Measurements from ENCODE around the gene BCCIP.

Gene BCCIP

DNA sequence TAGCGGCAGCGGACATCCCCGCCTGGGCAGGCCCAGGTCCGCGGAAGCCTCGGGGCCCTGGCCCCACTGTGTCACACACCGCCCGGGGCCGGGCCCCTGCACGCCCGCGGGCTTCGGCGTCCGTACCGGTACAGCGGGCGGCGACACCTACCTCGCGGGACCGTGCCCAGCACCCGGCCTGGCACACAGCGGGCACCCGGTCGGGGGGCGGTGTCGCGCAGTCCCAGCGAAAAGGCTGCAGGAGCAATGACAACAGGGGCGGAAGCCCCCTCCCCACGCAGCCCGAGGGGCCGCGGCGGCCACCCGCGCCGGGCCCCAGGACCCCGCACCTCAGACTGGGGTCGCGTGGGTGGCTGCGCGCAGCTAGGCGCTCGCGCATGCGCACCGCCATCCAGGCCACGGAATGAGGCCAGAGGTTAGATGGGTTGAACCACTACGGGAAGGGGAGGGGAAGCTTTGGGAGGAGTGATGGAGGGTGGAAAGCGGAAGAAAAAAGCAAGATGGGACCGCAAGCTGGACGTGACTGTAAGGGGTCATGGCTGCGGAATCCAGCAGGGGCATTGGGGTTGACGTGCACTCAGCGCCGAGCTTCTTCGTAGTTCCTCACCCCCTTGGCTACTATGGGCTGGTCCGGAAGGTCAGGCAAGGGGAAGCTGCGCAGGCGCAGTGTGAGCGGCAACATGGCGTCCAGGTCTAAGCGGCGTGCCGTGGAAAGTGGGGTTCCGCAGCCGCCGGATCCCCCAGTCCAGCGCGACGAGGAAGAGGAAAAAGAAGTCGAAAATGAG lies at the start of gene BCCIP, which contains the start of gene UROS:
BCCIP (plus strand) TSS at position 669 of the 785 bp plus-strand sequence; CDS start at position 681, 12 bp downstream.
UROS (minus strand) TSS at position 381 of the 785 bp plus-strand sequence. CDS start 6,759 bp downstream, outside the sequence.
- peak; percentile 76 to 84 for DNase-seq

DNA sequence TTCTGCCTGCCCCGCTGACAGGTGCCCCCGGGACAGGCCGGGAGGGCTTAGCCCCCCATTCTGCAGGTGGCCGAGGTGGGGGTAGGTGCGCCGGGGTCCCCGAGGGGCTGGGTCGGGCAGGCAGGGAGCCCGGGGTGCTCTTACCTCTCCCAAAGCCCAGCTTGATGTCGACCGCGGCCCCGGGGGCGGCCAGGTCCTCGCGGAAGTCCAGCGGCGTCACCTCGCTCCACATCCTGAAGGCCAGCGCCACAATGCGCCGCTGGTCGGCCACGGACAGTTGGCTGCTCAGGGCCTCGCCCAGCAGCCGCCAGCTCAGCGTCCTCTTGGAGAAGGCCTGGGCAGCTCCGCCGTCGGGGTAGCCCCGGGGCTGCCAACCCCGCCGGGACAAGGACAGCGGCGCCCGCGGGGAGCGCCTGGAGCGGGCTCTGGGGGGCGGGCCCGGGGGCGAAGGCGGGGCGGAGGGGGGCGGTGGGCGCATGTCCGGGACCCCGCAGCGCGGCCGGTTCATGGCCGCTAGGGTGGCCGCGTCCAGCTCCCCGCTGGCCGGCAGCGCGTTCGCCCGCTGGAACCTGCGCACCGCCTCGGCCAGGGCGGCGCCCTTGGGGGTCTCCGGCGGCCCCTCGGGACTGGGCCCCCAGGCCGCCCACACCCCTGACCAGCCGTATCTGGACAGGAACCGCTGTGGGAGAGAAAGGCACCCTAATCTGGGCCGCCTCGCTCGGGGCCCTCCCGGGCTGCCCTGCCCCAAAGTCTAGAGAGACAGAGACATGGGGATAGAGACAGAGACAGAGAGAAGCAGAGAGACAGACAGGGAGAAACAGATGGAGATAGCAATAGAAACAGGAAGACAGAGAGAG lies 49.4 kb upstream of the BCCIP start:
- DNase-seq = no peak

DNA sequence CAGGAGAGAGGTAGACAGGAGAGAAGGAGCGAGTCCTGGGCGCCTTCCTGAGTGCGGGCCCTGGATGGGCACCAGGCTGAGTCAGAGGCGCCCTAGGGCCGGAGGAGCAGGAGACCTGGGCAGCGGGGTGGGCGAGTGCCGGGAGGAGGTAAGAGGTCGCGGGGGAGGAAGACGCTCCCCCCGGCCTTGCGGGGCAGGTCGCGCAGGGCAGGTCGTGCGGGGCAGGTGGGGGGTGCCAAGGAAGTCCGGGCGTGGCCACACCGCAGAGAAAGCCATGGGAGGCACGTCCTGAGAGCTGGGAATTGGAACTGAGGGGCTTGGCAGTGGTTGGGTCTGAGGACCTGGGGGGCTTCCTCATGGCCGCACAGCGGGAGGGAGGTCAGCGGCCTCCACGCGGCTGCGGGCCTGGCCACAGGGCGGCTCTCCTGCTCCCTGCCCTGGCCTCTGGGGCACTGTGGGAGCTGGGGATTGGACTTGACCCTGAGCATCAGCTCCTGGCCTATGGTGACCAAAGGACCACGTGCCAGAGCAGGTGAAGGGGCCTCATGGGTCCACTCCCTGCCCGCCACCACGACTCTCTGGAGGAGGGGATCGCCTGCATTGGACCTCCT lies 48.7 kb upstream of the BCCIP start:
- DNase-seq = no peak

DNA sequence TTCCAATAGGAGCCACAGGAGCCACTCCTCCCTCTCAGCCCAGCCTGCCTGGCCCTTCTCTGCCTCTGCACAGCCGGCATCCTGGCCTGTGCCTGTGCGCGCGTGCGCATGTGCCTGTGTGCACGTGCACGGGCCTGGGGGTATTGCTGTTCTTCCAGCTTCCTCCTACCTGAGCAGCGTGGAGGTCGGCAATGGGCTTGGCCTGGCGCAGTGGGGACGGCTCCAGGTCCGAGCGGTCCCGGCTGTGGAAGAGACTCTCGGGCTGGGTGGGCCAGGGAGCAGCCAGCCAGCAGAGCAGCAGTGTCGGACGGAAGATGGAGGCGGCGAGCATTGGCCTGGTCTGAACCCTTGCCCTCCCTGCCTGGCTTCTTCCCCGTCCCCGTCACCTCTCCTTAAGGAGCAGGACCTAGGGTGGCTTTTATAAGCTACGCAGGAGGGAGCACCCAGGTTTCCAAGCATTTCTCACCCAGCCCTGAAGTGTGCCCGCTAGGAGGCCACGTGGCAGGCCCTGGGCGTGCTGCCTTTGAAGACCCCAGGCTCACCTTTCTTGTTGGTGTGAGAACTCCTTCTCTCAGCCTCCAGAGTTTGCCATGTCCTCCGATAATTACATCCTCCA lies 47.7 kb upstream of the BCCIP start, which contains the start of gene MMP21:
MMP21 (minus strand) TSS at position 331 of the 616 bp plus-strand sequence; CDS start at position 331, 0 bp downstream.
- no peak for DNase-seq

DNA sequence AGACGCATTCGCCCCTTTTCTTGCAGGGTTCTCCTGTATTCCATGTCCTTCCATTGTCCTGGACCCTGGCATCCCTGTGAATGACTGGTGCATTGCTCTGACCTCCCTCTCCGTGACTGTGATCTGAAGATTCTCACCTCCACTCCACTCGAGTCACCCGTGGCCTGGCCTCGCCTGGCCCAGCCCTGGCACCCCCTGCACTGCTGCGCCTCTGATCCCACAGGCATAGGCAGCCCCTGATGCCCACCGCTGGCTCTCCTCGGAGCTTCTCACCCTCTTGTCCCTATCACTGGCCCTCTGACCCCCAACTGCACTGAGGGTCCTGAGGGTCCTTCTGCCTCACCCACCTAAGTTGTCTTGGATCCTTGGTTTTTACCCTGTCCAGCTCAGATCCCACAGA lies 45.5 kb upstream of the BCCIP start:
- DNase-seq = no peak

DNA sequence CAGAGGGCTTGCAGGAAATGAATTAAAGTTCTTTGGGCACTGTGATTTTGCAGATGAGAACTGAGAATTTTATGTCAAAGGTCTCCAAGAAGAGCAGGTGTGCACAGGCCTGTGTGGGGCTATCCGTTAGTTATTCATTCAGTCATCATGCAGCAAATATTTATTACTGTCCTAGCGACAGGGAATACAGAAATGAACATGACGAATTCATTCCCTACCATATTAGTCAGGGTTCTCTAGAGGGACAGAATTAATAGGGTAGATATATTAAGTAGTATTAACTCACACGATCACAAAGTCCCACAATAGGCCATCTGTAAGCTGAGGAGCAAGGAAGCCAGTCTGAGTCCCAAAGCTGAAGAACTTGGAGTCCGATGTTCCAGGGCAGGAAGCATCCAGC lies 44.8 kb upstream of the BCCIP start:
- no peak for DNase-seq

DNA sequence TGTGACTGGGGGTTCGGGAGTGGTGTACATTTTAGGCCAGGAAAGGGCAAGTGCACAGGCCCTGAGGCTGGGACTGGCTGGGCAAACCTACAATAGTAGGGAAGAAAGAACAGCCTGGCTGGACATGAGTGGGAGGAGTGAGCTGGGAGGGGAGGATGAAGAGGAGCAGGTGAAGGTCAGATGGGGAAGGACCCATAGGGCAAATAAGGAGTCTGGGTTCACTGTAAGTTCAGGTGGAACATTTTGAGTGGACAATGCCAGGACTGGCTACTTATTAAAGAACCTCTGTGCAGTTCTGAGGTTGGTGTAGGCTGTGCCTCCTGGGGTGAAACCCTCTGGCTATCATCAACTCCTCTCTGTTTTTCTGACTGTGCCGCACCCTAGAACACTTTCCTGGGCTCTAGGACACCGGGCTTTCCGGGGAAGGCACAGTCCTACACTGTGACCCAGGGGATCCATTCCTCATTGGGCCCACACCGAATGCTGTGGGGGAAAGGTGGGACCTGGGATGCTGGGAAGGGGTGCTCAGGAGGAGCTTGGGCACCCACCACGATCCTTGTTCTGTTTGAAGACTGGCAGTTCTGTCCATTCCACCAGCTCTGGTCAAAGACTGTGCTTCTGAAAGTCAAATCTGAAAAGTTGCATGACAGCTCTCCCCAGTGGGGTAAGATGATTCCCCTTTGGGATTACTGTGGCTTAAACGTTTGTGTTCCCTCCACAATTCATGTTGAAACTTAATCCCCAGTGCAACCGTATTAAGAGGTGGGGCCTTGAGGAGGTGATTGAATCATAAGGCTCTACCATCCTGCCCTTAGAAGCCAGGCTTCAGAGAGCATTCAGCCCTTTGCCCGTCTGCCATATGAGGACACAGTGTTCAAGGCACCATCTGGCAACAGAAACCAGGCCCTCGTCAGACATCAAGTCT lies 43.7 kb upstream of the BCCIP start:
- DNase-seq = no peak

DNA sequence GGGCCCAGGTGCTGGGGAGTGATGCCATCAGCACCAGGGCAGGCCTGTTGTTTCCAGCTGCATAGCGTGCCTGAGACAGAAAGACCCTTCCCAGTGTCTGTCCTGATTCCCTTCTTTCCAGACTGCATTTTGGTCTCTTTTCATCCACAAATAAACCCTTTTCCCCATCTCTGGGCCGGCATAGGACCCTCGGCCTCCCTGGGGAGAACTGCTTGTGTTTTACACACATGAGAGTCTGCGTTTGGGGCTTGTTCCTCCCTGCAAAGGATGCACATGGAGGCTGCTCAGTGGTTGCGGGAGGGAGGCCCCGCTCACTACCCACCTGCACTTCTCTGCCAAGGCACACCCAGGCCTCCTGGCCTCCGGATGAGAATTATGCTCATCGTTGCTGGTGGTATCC lies 42.0 kb upstream of the BCCIP start:
- no peak for DNase-seq

DNA sequence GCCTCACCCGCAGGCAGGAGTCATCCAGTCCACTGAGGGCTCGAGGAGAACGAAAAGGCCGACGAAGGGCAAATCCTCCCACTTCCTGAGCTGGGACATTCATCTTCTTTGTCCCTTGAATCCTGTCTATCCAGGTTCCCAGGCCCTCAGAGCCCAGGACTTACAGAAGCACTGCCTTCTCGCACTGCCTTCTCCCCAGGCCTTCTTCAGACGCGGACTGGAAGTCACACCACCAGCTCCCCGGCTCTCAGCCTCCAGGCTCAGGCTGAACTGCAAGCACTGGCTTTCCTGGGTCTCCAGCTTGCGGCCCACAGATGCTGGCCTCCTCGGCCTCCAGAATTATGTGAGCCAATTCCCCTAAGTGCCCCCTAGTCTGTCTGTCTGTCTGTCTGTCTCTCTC lies 41.3 kb upstream of the BCCIP start:
- DNase-seq = no peak

DNA sequence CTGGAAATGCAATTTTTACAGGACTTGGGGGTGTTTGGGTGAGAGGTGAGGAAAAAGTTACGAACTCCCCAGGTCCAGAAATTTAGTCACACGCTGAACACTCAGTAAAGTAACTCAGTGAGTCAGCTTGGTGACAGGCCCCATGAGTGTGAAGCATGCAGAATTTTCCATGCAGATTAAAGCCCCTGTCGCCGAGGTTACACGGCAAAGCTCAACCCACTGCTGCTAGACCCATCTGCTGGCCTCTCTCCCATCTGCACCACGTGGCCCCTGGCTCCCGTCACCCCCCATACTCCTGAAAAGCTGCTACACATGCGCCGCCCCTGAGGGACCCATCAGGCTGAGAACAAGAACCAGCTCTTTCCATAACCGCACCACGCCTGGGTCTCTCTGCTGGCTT lies 40.7 kb upstream of the BCCIP start:
- no peak for DNase-seq

DNA sequence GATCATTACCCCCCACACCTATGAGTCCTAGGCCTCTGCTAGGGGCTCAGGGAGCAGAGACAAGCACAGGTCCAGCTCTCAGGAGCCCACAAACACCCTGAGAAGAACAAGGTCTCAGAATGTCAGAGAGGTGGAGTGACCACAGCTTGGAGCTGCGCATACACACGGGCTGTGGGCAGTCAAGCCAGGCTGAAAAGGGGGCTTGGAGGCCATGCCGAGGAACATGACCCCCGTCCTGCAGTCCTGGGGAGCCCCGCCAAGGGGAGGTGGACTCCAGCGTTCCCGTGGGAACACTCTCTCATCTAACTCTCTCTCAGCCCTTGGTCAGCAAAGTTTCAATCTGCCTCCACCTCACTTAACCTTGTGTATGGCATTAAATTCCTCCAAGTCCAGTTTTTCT lies 39.9 kb upstream of the BCCIP start:
- DNase-seq = no peak

DNA sequence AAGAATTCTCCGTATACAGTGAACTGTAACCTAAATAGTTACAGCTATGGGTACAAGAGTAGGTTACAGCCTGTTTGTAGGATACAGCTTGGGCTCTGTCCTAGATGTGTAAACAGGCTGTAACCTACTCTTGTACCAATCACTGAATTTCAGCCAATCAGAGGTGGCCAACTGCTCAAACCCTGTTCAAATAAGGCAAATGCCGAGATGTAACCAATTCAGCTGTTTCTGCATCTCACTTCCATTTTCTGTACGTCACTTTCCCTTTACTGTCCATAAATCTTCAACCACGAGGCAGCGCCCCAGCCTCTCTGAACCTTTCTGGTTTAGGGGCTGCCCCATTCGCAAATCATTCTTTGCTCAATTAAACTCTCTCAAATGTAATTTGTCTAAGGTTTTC lies 39.4 kb upstream of the BCCIP start:
- DNase-seq = no peak

DNA sequence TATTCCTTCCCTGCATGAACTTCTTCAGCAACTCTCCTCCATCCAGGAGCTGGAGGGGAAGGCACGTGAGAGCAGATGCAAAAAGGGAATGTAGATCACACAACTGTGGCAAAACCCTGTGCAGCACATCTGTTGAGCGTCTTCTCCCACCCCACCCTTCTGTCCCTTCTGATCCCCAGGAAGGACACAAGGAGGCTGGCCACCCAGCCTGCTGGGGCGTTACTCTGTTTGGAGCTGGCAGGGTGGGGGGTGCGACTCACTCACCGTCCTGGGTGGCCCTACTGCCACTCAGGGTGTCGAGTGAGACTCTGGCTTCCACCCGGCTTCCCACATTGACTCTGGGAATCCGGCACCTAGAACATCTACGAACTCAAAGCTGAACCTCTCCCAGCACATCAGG lies 37.6 kb upstream of the BCCIP start:
- no peak for DNase-seq

DNA sequence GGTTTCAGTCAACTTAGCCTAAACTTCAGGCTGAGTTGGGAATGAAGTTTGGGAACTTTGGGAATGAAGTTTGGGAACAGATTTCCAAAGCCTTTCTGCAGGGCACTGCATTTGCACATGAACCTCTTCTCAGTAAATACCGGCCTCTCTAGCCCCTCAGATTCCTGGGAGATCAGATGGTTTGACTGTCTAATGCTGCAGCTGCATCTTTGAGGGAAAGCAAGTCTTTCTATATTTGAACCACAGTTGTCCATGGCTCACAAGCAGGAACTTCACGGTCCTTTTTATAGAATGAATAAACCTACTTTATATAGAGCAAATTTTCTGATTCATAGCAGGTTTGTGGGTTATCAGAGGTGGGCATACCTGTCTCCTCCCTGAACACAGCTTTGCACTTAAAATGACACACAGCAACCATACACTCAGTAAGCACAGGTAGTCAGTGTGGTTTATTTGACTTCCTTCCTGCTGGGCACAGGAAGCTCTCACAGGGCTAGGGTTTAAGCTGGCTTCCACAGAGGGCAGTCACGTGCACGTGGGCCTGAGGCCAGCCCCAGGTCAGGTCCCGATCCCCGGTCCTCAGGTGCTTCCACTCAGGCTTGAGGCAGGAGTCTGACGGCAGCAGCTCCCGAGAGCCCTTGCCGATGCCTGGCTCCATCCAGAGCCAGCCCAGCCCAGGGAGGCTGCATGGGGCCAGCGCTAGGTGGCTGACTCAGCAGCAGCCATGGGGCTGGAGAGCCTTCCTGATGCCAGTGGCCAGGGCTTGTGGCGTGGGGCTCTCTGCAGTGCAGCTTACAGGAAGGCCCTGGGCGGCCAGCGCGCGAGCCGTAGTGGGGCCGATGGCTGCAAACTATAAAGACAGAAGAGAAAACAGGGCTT lies 35.0 kb upstream of the BCCIP start:
- peak in 1 of 2 experiments; percentile 5 for DNase-seq

DNA sequence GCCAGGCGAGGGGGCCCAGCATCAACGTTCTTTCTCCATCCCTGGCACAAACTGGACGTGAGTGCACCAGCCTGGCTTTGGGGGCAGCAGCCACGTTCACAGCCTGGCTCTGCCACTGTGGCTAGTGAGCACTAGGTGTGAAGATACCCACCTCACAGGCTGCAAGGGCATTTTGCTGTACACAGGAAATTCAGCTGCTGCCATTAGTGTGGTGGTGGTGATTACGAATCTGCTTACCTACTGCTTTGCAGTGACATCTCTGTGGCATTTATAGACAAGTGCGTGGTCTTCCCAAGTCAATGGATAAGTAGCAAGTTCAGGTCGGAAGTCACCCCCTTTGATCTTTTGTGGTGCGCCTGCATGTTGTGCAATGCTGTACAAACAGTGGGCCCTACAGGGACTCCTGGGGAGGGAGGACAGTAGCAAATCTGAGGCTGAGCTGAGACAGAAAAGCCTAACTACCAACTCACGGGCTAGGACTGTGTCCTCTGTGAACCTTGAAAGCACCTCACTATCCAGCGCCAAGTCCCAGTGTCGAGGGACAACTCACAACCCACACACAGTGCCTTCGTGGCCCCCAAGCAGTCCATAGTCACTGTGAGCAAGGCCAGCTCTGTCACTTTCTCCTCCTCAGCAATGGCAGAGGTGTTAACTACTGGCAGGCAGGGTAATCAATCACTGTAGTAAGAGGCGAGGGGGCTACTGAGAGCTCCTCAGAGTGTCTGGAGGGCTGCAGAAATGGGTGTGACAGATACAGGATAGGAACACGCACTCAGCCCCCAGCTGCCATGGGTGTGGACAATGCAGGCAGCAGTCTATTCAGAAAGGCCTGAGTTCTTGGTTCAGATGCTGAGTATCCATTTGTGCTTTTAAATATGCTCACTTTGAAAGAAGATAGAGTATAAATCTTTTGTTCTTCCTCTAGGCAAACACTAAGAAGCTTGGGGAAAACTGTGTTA lies 30.7 kb upstream of the BCCIP start:
- DNase-seq = no peak

DNA sequence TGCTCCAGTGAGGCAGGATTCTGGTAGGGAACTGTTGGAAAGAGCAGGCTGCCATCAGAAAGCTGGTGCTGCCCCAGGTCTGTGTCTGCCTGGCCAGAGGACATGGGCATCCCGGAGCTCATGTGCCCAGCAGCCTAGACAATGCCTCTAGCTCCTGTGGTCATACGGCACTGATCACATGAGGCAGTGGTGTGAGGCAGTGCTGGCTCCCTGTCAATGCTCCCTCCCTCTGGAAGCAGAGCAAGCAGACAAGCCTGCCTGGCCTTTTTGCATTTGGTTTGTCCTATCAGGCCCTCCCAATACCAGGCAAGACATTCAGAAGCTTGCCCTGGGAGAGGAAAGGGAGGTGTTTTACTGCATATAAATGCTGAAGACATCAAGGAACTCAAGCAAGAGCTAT lies 28.2 kb upstream of the BCCIP start:
- no peak for DNase-seq

DNA sequence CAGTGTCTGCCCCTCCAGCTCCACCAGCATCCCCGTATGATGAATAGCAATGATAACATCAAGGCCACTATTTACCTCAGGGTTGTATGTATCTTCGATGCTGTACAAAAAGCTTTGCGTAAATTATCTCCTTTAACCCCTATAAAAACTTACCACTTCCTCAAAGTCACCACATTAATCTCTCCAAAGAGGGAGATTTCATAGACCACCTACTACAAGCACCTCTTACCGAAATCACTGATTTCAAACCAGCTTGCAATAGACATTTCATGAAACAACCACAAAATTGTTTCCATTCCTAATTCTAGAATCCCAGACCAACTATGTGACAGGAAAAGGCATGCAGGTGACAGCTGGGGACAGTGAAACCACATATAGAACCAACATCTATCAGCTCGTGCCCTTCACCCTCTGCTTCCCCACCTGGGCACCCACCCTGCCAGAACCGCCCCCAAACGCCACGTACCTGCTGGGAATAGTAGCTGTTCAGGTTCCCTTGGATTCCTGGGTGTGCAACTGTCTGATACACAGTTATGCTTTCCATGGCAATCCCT lies 27.6 kb upstream of the BCCIP start:
- no peak for DNase-seq

DNA sequence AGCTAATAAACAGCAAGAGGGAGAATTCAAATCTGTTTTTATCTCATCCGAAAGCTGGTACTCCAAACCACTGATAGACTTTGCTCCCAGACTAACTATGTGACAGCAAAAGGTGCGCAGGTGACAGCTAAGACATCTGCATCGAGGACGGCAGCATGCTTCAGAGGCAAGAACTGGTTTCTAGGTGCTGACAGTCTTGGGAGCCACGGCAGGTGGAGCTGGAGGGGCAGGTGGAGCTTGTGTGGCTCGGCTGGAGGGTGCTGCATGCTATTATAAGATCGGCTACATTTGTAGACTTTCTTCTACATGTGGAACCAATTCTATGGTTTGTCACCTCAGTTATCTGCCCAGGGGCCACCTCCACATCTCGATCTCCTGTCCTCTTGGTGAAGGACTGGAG lies 25.9 kb upstream of the BCCIP start:
- no peak for DNase-seq

DNA sequence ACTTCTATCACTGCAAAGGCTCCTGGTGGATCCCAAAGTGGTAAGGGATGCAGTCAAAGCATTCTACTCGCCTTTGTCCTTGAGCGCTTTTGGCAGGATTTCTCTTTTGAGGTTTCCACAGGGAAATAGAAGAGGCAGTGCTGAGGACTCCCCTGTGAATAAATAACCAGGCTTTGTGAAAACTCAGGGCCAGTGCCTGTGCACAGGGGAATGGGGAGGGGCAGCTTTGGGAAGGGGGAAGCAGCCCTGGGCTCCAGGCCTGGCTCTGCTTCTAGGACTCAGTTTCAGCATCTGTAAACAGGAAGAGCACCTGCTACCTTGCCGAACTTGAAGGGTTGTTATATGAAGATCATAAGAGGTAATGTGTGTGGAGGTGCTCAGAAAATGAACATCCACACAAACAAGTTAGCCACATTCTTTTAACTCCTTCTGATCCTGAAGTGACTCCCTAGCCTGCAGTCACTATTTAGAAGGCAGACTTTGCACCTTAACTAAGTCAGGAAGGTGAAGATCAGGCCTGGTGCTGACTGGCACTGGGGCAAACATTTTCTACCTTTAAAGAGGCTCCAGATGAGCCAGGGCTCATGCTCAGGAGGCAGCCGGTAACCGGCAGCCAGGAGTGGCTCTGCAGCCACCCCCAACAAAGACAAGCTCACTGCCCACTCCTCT lies 25.2 kb upstream of the BCCIP start:
- no peak for DNase-seq

All from NCI-H2081 (cell line).